Right hindlimb (tissue), 1 donor: ENCODE results near the gene ACAP1.

ENCODE experiments used
- DNase-seq: peaks from one replicate; pipeline ENCODE4 v3.0.0-alpha.2; 2018

ACAP1 gene

DNA sequence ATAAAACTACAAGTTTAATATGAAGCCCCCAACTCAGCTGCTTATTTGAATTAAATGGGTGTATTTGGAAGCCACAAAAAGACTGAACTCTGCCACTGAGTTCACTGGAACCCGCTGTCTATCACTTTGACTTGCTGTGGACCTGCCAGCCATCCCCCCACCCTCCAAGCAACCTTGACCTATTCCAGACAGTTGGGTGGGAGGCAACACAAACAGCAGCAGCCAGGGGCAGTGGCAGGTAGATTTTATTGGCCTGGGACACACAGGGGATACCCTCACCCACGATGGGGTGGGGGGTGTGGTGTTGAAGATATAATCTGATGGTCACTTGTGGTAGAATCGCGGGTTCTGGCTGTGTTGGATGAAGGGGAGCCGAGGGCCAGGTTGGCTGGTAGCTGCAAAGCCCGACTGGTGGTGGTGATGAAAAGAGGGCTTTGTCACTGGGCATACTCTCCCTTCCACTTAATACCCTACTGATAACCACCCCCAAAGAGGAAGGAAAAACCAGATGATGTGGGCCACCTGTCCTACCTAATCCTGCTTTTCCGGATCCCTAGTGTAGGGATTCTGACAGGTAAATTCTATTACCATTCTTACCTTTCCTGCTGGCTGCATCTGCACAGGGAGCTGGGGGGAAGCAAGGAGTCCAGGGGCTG lies 23.8 kb upstream of the ACAP1 start:
- DNase-seq = no peak

DNA sequence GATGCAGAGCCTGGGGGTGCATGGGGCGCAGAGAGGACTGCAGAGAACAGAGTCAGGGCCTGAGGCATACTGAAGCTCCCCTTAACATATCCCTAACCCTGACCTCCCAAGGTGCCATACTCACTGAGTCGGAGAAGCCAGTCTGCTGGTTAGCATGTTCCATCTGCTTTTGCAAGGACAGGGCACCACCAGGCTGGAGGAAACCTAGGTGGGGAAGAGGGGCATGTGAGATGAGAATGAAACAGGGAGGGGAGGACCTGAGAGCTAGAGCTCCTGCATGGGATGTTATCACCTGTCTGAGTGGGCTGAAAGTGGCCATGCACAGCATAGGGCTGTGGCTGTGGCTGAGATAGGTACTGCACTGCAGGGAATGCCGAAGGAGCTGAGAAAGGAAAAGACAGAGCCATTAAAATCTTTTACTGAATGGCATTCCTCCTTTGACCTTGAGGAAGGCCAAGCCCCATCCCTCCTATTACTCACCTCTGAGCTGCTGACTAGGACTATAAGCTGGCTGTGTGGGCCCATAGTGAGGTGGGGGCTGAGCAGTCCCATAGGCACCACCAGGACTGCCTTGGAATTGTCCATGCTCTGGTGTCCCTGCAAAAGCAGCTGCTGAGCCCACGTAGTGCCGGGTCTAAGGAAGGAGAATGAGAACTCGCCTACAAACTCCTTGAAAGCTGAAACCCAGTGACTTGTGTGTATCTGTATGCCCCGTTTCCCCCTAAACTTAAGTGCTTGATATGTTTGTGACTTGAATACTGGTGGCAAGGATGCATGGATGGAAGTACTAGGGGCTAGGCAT lies 23.0 kb upstream of the ACAP1 start:
- DNase-seq = no peak

GRCh38 chr17:7313890-7314718 lies 22.2 kb upstream of the ACAP1 start:
- no peak for DNase-seq

DNA sequence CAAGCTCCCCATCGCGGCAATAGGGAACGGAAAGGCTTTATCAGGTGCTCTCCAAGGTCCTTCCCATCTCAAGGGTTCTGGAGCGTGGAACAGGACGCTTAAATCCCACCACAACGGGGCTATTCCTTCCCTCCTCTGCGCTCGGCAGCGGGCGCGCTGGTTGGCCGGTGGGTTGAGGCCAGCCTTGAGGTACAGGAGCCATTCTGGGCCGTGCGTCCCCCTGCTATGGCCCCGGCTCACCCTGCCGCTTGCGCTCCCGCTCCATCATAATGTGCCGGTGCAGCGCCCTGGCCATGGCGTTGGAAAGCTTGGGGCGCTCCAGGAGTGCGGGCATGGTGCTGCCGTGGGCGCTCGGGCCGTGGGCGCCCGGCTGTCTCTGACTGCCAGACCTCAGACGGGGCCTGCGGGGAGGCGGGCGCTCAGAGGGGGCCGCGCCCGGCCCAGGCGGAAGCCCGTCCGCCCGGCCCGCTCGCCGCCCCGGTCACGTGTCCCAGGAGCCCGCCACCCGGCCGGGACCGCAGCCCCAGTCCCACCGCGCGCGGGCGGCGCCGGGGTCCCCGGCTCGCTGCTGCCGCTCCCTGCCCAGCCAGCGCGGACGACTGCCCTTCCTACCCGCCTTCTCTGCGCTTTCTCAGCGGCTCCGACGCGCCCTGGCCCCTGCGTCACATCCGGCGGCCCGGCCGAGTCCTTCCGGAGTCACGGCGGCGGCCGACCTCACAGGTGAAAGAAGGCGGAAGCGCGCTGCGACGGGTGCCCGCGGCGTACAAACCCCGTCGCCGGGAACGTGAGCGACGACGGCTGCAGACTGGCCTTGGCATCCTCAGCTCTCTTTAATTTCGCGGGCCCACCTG lies 21.4 kb upstream of the ACAP1 start, which contains the start of gene GPS2:
GPS2 (minus strand) TSS at position 642 of the 851 bp plus-strand sequence; CDS start at position 334, 308 bp downstream.
- DNase-seq = peak; percentile 94

DNA sequence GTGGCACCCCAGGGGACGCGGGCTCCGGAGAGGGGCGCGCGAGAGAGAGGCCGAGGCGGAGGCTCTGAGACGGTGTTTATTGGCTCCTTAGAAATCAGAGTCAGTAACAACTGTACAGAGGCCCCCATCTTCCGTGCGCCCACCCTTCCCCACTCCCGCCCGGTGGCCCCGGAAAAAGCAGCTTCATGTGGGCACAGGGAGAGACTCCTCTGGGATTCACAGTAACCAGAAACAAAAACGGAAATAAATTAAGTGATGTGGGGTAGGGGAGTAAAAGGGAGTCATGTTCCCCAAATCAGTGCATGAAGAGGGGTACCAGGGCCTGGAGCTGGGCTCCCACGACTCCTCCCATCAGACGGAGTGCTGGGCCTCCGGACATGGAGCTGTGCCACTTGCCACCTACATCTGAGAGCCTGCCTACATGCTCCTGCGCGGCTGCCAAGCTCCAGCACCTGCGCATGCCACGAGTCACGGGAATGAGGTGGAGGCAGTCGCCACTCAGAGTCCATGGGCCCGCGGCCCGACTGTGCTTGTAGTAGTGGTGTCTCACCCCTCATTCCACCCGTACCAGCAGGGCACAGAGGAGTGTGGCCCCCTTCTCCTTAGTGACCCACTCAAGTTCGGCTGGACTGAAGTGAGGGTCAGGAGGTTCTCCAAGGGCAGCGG lies 20.6 kb upstream of the ACAP1 start:
- no peak for DNase-seq

- DNase-seq = no peak
Observed at GRCh38 chr17:7317161-7317803, 19.0 kb upstream of the ACAP1 start.

DNA sequence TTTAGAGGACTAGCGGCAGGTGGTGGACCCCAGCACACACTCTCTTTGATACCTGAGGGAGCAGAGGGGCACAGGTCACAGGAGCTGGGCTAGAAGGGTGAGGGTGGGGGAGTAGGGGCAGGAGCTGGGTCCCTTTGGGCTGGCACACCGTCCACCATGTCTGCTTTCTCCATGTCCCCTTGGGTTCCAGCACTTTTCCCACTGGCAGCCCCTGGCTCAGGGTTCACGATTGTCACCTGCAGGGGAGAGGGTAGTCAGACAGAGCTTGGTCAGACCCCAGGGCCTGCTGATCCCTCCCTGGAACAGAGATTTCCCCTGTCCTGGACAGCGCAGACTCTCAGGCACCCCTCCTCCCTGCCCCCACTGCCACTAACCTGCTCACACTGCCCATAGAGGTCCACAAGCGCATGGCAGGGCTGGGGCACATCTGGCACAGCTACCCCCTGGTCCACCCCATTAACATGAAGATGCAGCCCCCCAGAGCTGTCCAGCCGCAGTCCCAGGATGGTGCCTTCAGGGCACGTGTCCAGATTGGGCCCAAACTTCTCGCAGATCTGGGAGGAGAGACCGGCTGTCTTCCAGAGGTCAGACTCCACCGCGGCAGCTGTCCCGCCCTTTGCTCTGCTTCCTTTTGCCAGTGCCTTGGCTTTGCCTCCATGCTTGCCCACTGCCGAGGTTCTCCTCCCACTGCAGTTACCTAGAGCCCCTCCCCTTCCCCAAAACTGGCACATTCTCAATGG lies 18.0 kb upstream of the ACAP1 start:
- no peak for DNase-seq

GRCh38 chr17:7321466-7321865 lies 14.9 kb upstream of the ACAP1 start:
- DNase-seq = no peak

- DNase-seq = no peak
Observed at GRCh38 chr17:7322520-7323194, 13.7 kb upstream of the ACAP1 start.

- DNase-seq = no peak
Observed at GRCh38 chr17:7323731-7324437, 12.4 kb upstream of the ACAP1 start.

DNA sequence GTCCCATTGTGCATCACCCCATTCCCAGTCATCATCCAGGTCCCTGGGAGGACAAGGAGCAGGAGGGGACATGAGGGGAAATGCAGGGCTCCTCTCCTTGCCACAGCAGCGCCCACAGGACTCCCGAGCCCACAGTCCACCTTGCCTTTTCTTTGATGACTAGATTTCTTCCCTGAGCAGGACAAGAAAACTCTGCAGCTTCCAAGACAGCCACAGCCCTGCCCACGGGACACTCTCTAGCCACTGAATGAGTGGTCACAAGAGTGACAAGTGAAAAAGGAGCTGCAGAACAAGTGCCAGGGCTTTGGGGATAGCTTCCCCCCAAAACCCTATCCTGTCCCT lies 11.9 kb upstream of the ACAP1 start:
- no peak for DNase-seq

DNA sequence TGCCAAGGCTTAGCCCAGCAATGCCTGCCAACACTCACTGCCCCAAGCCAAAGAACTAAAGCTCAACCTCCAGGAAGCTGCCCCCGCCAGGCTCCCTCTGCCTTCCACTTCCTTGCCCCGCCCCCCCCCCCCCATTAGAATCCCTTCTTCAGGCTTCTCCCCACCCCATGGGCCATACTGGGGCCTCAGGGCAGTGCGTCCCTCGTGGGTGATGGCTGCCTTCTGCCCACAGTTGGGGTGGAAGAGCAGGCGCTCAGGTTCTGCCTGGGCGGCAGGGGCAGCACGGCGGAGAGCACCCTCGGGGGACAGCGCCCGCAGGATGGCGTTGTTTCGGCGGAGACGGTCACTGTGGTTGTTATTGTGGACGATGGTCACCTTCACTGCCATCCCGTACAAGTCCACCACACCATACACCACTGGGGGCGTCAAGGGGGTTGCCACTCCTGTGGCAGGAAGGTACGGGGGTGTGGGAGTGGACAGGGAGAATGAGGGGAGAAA lies 11.2 kb upstream of the ACAP1 start:
- DNase-seq = no peak

GRCh38 chr17:7326186-7326585 lies 10.1 kb upstream of the ACAP1 start:
- DNase-seq = no peak

- no peak for DNase-seq
Observed at GRCh38 chr17:7327056-7327455, 9.3 kb upstream of the ACAP1 start.

- DNase-seq = no peak
Observed at GRCh38 chr17:7327501-7327900, 8.8 kb upstream of the ACAP1 start.

GRCh38 chr17:7328009-7328408 lies 8.3 kb upstream of the ACAP1 start:
- no peak for DNase-seq

GRCh38 chr17:7328840-7329373 lies 7.4 kb upstream of the ACAP1 start, which contains the start of gene NEURL4:
TSS of gene NEURL4 (minus strand) at chr17:7329335. CDS start at chr17:7329312, 23 bp downstream.
- DNase-seq = no peak

DNA sequence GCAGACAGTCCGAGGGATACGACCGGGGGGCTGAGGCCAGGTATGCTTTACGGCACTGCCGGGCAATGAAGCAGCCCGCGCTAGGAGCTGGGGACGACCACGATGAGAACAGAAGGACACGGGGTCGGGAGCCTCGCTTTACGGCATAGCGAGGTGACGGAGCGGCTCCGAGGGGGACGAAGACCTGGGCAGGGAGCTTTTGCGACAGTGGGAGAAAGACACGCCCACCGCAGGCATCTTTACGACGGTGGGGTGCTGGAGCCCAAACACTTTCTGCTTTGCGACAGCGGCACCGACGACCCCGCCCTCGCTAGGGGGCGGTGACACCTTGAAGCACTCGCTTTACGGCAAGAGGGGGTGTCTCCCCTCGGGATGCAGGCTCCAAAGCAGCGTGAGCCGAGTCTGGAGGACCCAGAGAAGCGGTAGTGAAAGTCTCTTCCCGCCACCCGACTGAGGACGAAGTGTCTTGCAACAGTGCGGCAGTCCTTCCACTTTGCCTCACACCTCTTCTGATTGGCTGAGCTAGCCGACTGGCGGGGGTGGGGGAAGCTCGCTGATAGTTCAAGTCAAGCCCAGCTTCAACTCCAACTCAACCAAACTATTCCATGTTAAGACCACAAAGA lies 6.8 kb upstream of the ACAP1 start:
- peak; percentile 99 for DNase-seq
